Testis (tissue), 3 donors: ENCODE measurements around the gene TEKT3. TPM values are rescaled to one million over a fixed set of nuclear protein-coding genes. Genes with fewer than 3 reads are reported as not detected.

Source experiments
- DNase-seq: peaks from one replicate; pipeline ENCODE4 v3.0.0-alpha.2; 2019
- H3K27ac ChIP-seq, 2 donors: fragments of 200-600 bp; sonication (generic); one replicate each; pipeline ENCODE4 v1.5.1; 2019
- H3K27me3 ChIP-seq: fragments of 200-600 bp; sonication (generic); one replicate; pipeline ENCODE4 v1.5.1; 2019
- H3K36me3 ChIP-seq: fragments of 200-600 bp; sonication (generic); one replicate; pipeline ENCODE4 v1.5.1; 2017; ENCODE audit warnings: low read depth; ENCODE audit errors: missing control alignments
- H3K4me1 ChIP-seq: fragments of 200-600 bp; sonication (generic); one replicate; pipeline ENCODE4 v1.5.1; 2019
- H3K4me3 ChIP-seq, 2 donors: fragments of 200-600 bp; sonication (generic); one replicate each; pipeline ENCODE4 v1.5.1; 2017 to 2019
- H3K9me3 ChIP-seq: fragments of 200-600 bp; sonication (generic); one replicate; pipeline ENCODE4 v1.5.1; 2017
- CTCF ChIP-seq, 3 experiments: fragments of 450-650 bp in 2 of 3; fragments of 200-600 bp in 1 of 3; sonication (generic) in 1 of 3; IDR thresholded peaks; one replicate each; pipeline ENCODE4 v1.5.1; 2016 to 2019; ENCODE audit warnings: antibody characterized with exemption in 3 of 3, mild to moderate bottlenecking in 2 of 3, moderate library complexity in 1 of 3
- POLR2A ChIP-seq: fragments of 450-650 bp; IDR thresholded peaks from one replicate; pipeline ENCODE4 v1.6.1; 2017; ENCODE audit warnings: antibody characterized with exemption, mild to moderate bottlenecking, moderate library complexity
- WGBS, 2 donors: methylation state at CpG; one replicate each; pipeline ENCODE4 v1.1.5; 2018; 5-methylcytosine and 5-hydroxymethylcytosine counted together
- intact Hi-C: fragments of 100-400 bp; cut with DNase I; formaldehyde crosslinking; loops from one replicate; pipeline ENCODE4 v1.15.1; 2023; ENCODE audit warnings: low total_unique reads
- polyA plus RNA-seq: library from polyadenylated mRNA; stranded (reverse); fragments of 350-450 nt; fragmentation: Illumina TruSeq; extraction: RNeasy Lipid Tissue Mini Kit (QIAGEN cat#74804); gene quantifications from one replicate; pipeline ENCODE4 v1.2.3, GENCODE V29; 2014; ENCODE audit warnings: low read depth, low replicate concordance; ENCODE audit not compliant: insufficient read depth
- total RNA-seq, 2 donors: library from RNA; depleted of rRNA; stranded (reverse); fragments of >200 nt; gene quantifications; one replicate each; pipeline ENCODE4 v1.2.3, GENCODE V29; 2016

Gene TEKT3
- total and polyA plus RNA-seq, 3 donors from 2014 or later: 30.7 to 106 (median 52.0) TPM

- Histone ChIP-seq H3K9me3 (no peaks in the 10 kb centered on the region), H3K27ac (no peak overlapping the region), H3K4me3 (no peak overlapping the region), H3K27me3 (no peaks in the 10 kb centered on the region), H3K36me3 (no peaks in the 10 kb centered on the region), H3K4me1 (peaks cover 4% of the 10 kb centered on the region)
- intact Hi-C loops: no loop called here
- TF ChIP-seq POLR2A: no peak
- no peak for TF ChIP-seq CTCF (IDR thresholded peaks at IDR 0.05)
- DNase-seq: no peak
- 88 to 95% methylated on average over 4 of the region's 4 CpGs for WGBS, 2 donors
Measured at GRCh38 chr17:15378243-15378642, 36.8 kb upstream of the TEKT3 start.

- Histone ChIP-seq H3K27me3 (no peaks in the 10 kb centered on the region), H3K9me3 (no peaks in the 10 kb centered on the region), H3K36me3 (no peaks in the 10 kb centered on the region), H3K27ac (no peak overlapping the region), H3K4me1 (peaks cover 4% of the 10 kb centered on the region), H3K4me3 (no peak overlapping the region)
- WGBS, 2 donors: 36 to 45% methylated on average over 6 of the region's 6 CpGs
- TF ChIP-seq POLR2A: no peak
- no peak for TF ChIP-seq CTCF (IDR thresholded peaks at IDR 0.05)
- intact Hi-C loops: no loop called here
- no peak for DNase-seq
Measured at GRCh38 chr17:15377616-15378015, 36.2 kb upstream of the TEKT3 start.

GRCh38 chr17:15377200-15377599 is 35.8 kb upstream of the TEKT3 start:
- 61 to 62% methylated on average over 4 of the region's 4 CpGs for WGBS, 2 donors
- no peaks in the 10 kb centered on the region for H3K27me3 ChIP-seq
- H3K4me1 ChIP-seq: peaks cover 4% of the 10 kb centered on the region
- DNase-seq: no peak
- TF ChIP-seq CTCF (IDR thresholded peaks at IDR 0.05) (no peak), POLR2A (no peak)
- no peaks in the 10 kb centered on the region for H3K9me3 ChIP-seq
- H3K27ac ChIP-seq: no peak overlapping the region
- no peaks in the 10 kb centered on the region for H3K36me3 ChIP-seq
- no peak overlapping the region for H3K4me3 ChIP-seq
- intact Hi-C loops: no loop called here

GRCh38 chr17:15371376-15372130 is 30.2 kb upstream of the TEKT3 start:
- Histone ChIP-seq H3K27ac (no peak overlapping the region), H3K9me3 (no peaks in the 10 kb centered on the region), H3K27me3 (no peaks in the 10 kb centered on the region), H3K4me3 (no peak overlapping the region), H3K4me1 (no peaks in the 10 kb centered on the region), H3K36me3 (no peaks in the 10 kb centered on the region)
- TF ChIP-seq POLR2A (no peak), CTCF (IDR thresholded peaks at IDR 0.05) (no peak)
- DNase-seq: no peak
- WGBS, 2 donors: 92 to 96% methylated on average over 9 of the region's 9 CpGs
- intact Hi-C loops: no loop called here

- no peaks in the 10 kb centered on the region for H3K27me3 ChIP-seq
- DNase-seq: no peak
Measured at GRCh38 chr17:15368600-15368999, 27.2 kb upstream of the TEKT3 start.

More at GRCh38 chr17:15368600-15368999, 27.2 kb upstream of the TEKT3 start:
- Histone ChIP-seq H3K4me1 (no peaks in the 10 kb centered on the region), H3K4me3 (no peak overlapping the region), H3K36me3 (no peaks in the 10 kb centered on the region), H3K27ac (no peak overlapping the region), H3K9me3 (no peaks in the 10 kb centered on the region)
- intact Hi-C loops: no loop called here
- TF ChIP-seq CTCF (IDR thresholded peaks at IDR 0.05) (no peak), POLR2A (no peak)
- WGBS, 2 donors: 75 to 83% methylated on average over 2 of the region's 2 CpGs
